Astrocyte of the hippocampus (primary cell): ENCODE data around the gene CNTNAP3.
"Not testable (repeated sequence)": the region's sequence is repeated elsewhere in the genome, so short reads cannot be mapped to it uniquely, and the experiment has no call there.

ENCODE experiments used
- DNase-seq: peaks from one replicate; pipeline ENCODE4 v3.0.0; 2011; ENCODE audit warnings: low read depth, low spot score

CNTNAP3 gene

DNA sequence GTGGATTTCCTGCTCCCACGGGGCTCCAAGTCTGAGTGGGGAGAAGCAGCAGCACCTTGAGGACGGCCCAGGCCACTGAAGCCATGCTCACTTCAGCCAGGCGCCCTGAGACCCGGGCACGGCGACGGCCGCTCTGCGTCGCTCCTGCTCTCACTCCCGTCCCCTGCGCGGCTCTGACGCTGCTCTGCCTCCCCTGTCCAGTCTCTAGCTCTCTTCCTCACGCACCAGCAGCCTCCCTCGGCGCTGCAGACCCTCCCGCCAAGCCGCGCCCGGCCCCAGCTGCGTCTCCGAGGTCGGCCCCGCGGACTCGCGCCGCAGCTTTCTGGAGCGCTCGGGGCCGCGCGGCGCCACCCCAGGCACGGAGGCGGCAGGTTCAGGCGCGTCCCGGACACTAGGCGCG lies at the start of gene CNTNAP3:
CNTNAP3 (minus strand) TSS at position 188 of the 400 bp plus-strand sequence; CDS start at position 85, 103 bp downstream.
- not testable (repeated sequence) for DNase-seq

- DNase-seq: not testable (repeated sequence)
Measured at GRCh38 chr9:39279995-39280394, 8.0 kb downstream of the CNTNAP3 start.

- not testable (repeated sequence) for DNase-seq
Measured at GRCh38 chr9:39242513-39242912, 45.5 kb downstream of the CNTNAP3 start.

DNA sequence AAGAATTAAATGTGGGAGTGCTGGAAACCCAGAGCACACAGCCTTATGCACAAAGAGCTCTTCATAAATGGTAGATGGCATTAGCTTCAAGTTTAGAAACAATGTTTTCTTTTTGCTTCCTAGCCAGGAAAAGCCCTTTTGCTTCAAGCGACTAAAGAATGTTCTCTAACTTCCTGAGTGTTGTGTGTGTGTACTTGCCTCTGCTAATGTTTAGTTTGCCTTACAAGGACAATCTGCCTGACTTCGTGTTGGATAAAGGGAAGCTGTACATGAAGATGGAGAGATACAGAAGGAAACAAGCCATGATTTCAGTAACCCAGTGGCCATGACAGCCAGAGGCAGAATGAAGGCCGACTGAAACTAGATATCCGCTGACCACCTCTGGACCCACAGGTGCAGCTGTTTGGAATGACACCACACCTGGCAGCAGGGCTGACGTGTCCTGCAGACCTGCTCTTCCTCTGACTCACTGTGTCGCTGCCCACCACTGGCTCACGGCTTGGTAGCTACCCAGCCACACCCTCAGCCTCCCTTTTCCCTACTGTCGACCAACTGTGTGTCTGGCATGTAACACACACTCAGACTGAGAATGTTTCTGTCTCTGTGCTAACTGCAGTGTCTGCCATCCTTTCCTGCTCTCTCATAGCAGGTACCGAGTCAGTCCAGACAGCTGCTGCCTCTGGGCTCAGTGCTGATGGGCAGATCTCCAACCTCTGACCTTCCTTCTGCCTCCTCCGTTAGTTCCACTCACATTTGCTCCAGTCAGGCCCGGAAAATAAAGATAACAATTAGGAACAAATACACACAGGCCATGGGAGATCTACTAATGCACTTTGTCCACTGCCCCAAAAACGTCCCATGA lies 55.6 kb downstream of the CNTNAP3 start:
- DNase-seq: not testable (repeated sequence)

- DNase-seq: not testable (repeated sequence)
Measured at GRCh38 chr9:39215976-39216375, 72.0 kb downstream of the CNTNAP3 start.

DNA sequence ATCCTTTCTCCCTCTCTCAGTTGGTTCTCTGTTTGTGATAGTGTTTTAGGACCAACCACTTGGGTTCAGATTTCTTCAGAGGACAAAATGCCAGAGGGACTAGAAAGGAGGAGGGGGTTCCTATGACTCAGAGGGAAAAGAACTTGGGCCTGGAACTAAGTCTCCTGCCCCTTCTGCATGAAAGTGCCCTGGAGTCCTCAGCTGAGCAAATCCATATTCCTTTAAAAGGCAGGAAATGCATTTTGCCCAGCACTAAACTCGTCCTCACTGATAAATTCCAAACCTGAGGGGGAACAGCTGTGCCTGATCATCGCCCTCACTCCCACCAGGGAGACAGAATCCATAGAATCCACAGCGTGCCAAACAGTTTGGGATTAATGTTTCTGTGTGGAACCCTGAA lies 78.2 kb downstream of the CNTNAP3 start:
- DNase-seq: not testable (repeated sequence)

- DNase-seq: not testable (repeated sequence)
Measured at GRCh38 chr9:39206643-39207042, 81.3 kb downstream of the CNTNAP3 start.

DNA sequence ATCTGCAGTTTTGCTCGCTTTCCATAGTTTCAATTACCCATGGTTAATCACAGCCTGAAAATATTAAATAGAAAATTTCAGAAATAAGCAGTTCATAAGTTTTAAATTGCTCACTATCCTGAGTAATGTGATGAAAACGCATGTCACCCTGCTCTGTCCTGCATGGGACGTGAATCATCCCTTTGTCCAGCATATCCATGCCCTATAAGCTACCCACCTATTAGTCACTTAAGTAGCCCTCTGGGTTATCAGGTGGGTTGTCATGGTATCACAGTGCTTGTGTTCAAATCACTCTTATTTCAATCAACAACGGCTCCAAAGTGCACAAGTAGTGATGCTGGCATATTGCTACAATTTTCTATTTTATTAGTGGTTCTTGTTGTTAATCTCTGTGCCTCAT lies 82.1 kb downstream of the CNTNAP3 start:
- DNase-seq: not testable (repeated sequence)

GRCh38 chr9:39200412-39200811 lies 87.6 kb downstream of the CNTNAP3 start:
- DNase-seq: not testable (repeated sequence)

GRCh38 chr9:39198000-39198709 lies 89.8 kb downstream of the CNTNAP3 start:
- DNase-seq: not testable (repeated sequence)

DNA sequence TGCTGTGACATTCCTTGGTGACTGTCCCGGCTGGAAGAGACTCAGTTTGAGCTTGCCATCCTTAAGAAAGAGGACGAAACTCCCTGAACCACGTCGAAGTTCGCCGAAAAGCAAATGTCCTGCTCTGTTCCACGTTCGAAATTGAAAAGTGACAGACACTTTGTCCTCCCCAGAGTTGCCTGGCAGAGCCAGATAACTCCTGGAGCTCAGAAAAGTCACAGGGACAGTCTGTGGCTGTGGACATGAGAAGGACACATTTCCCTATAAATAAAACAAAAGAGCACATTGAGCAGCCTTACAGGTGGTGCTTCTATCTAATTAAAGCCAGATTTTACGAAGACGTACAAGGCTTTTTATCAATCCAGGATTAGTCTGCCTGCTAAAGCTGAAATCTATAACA lies 116.6 kb downstream of the CNTNAP3 start:
- not testable (repeated sequence) for DNase-seq

GRCh38 chr9:39157714-39158113 lies 130.3 kb downstream of the CNTNAP3 start:
- DNase-seq: not testable (repeated sequence)

DNA sequence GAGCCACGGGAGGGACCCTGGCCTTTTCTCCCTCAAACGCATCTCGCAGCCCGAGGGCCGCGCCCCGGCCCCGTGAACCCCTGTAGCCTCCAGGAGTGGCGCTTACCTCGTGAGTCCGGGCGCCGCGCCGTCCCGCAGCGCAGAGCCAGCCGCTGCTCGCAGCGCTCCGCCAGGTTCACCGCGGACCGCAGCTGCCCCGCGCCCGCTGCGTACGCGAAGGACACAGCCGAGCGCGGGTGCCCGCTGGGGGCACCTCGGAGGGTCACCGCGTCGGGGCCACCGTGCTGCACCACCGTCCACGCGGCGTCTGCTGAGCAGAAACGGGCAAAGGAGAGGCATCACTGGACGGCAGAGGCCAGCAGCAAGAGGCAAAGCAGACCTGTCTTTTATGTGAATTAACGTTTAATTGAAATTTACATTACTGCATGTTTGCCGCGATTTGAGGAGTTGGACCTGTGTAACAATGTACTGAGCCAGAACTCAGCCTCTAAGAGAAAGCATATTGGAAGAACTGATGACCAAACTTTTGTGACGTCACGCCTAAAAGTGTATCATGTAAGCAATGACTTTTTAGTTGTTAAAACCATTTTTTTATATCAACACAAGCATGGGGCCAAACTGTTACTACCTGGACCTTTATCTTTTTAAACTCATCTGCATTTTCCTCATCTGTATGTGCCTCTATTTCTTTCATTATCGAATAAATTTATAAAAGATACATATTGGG lies 155.0 kb downstream of the CNTNAP3 start:
- not testable (repeated sequence) for DNase-seq

DNA sequence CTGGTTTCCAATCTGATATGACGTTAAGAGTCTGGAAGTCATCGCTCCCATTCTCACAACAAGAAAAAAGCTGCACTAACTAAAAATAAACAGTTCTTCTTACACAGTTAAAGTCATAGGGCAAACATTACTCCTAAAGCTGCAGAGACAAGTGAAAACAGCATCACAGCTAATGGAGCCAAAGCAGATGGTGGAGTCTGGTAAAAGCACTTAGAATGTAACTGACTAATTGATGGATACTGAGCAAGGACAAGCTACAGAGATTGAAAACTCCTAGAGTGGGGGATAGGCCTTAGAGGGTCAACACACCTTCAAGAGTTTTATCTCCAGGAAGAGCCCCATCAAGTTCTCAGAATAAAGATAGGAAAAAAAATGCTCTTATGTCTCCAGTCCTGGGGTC lies 166.6 kb downstream of the CNTNAP3 start:
- DNase-seq: not testable (repeated sequence)

DNA sequence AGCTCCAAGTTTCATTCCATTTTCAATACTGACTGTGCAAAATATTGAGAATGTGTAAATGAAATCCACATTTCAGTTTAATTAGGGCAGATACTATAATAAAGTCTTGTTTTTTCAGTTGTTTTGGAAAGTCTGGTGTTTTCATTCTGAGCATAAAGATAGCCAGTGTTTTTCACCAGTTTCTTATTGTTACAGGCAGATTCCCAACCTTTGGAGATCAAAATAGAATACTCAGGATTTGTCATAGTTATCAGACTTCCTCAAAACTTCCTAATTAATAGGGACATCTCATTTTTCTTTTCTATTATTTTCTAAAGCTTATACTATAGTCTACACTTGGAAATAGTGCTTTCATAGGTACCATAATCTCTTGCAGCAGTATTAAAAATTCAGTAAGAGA lies 176.2 kb downstream of the CNTNAP3 start:
- DNase-seq: not testable (repeated sequence)

DNA sequence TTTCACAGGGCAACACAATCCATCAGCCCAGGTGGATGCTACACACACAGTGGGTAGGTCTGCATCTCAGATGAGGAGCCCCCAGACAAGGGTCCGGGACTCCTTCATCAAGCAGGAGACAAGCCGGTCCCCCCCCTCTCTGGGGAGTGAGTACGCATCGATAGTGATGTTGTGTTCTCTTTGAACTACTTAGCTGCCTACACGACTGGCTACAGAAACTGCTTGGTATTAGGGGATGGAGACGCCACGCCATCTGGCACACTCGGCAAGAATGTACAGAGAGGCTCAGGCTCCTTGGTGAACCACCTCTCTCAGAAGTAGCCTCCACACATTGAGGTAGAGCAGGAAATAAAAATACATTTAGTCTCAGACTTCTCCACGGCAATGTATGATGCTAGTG lies 179.8 kb downstream of the CNTNAP3 start:
- no peak for DNase-seq

- DNase-seq: not testable (repeated sequence)
Measured at GRCh38 chr9:39097208-39097607, 190.8 kb downstream of the CNTNAP3 start.

DNA sequence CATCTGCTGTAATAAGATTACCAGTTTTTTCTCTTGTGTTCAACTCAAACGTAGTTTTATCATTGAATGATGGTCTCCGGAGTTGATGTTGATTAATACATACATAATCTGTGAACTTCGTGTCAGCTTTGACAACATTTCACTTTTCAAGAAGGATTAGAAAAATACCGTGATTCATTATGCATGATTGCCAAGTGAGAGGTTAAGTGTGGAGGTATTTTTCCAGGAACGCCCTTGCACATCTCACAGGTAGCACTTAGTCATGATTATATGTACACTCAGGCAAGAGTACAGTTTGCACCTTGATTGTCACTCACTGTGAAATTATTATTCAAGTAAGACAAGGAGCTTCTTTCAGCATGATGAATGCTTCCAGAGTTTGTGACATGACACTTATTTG lies 202.7 kb downstream of the CNTNAP3 start:
- not testable (repeated sequence) for DNase-seq

- not testable (repeated sequence) for DNase-seq
Measured at GRCh38 chr9:39082574-39082973, 205.4 kb downstream of the CNTNAP3 start.

DNA sequence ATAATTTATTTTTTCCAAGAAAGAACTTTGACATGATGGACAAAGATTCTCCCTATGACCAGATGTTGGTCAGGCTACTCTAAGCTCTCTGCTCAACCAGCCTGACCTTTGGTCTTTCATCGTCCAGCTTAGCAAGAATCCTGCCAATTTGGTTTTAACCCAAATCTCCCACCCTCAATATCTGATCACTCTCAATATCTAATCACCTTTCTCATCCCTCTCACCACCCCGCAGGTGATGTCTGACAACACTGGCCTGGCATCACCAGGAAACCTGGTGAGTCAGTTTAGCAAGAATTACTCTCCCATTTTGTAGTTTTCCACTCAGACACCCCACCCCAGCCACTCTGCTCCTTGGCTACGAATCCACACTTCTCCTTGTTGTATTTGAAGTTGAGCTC lies 207.9 kb downstream of the CNTNAP3 start:
- not testable (repeated sequence) for DNase-seq

- DNase-seq: peak; percentile 58
Measured at GRCh38 chr9:39078621-39079256, 209.2 kb downstream of the CNTNAP3 start.
